MM.1S (cell line): ENCODE measurements around the gene GNAI3.

Experiments used
- DNase-seq: peaks from one replicate; pipeline ENCODE4 v3.0.0-alpha.2; 2015
- H2AFZ ChIP-seq: fragments of 300-600 bp; sonication (generic); 2 replicates; pipeline ENCODE4 v1.6.0; 2016; ENCODE audit warnings: antibody characterized with exemption, low read length
- H3F3A ChIP-seq: fragments of 300-600 bp; sonication (generic); 2 replicates; pipeline ENCODE4 v1.6.1; 2016; ENCODE audit warnings: mild to moderate bottlenecking, antibody characterized with exemption, low read length, moderate library complexity, mixed read lengths; ENCODE audit not compliant: insufficient read depth
- H3K27ac ChIP-seq: fragments of 300-600 bp; sonication (generic); 2 replicates; pipeline ENCODE4 v1.5.1; 2016; ENCODE audit warnings: mild to moderate bottlenecking, low read length
- H3K27me3 ChIP-seq: fragments of 300-600 bp; sonication (generic); replicated peaks from 2 replicates; pipeline ENCODE4 v1.6.0; 2016; ENCODE audit warnings: low read length; ENCODE audit not compliant: insufficient read depth
- H3K36me3 ChIP-seq: fragments of 300-600 bp; sonication (generic); replicated peaks from 2 replicates; pipeline ENCODE4 v1.6.1; 2016; ENCODE audit warnings: mild to moderate bottlenecking, low read length, mixed read lengths; ENCODE audit not compliant: insufficient read depth
- H3K4me1 ChIP-seq: fragments of 300-600 bp; sonication (generic); 2 replicates; pipeline ENCODE4 v1.6.1; 2016; ENCODE audit warnings: low read length, mixed read lengths
- H3K4me2 ChIP-seq: fragments of 300-600 bp; sonication (generic); 2 replicates; pipeline ENCODE4 v1.6.0; 2016; ENCODE audit warnings: low read depth, low read length
- H3K4me3 ChIP-seq: fragments of 300-600 bp; sonication (generic); 2 replicates; pipeline ENCODE4 v1.5.1; 2016; ENCODE audit warnings: low read length, mixed read lengths
- H3K79me2 ChIP-seq: fragments of 300-600 bp; sonication (generic); 2 replicates; pipeline ENCODE4 v1.6.1; 2016; ENCODE audit warnings: mixed run types, low read length, mixed read lengths
- H3K9ac ChIP-seq: fragments of 300-600 bp; sonication (generic); 2 replicates; pipeline ENCODE4 v1.6.1; 2016; ENCODE audit warnings: low read length, mixed read lengths
- H3K9me2 ChIP-seq: fragments of 300-600 bp; sonication (generic); replicated peaks from 2 replicates; pipeline ENCODE4 v1.6.1; 2016; ENCODE audit warnings: mild to moderate bottlenecking, low read length, mixed read lengths; ENCODE audit not compliant: insufficient read depth
- H3K9me3 ChIP-seq: fragments of 300-600 bp; sonication (generic); replicated peaks from 2 replicates; pipeline ENCODE4 v1.6.1; 2016; ENCODE audit warnings: mild to moderate bottlenecking, low read length, mixed read lengths; ENCODE audit not compliant: insufficient read depth
- H4K20me1 ChIP-seq: fragments of 300-600 bp; sonication (generic); 2 replicates; pipeline ENCODE4 v1.6.1; 2016; ENCODE audit warnings: mild to moderate bottlenecking, low read length, moderate library complexity, mixed read lengths; ENCODE audit not compliant: insufficient read depth
- CTCF ChIP-seq: fragments of 300-600 bp; sonication (generic); IDR thresholded peaks from 2 replicates; pipeline ENCODE4 v1.5.1; 2016; ENCODE audit warnings: antibody characterized with exemption, low read length, mixed read lengths
- EZH2 ChIP-seq: fragments of 300-600 bp; sonication (generic); optimal IDR thresholded peaks from 2 replicates; pipeline ENCODE3; 2017; ENCODE audit warnings: low read depth, mild to moderate bottlenecking, antibody characterized with exemption, low read length, mixed read lengths
- EZH2phosphoT487 ChIP-seq: fragments of 300-600 bp; sonication (generic); IDR thresholded peaks from 2 replicates; pipeline ENCODE4 v1.6.1; 2018; ENCODE audit warnings: antibody characterized with exemption, low read length

The GNAI3 gene

GRCh38 chr1:109589679-109590078, 41.3 kb downstream of the GNAI3 start:
- Histone ChIP-seq H3K9me3 (no peaks in the 10 kb centered on the region), H2AFZ (no peak overlapping the region)
- TF ChIP-seq EZH2phosphoT487 (no peak), CTCF (no peak), EZH2 (no peak)

GRCh38 chr1:109592916-109593315, 44.5 kb downstream of the GNAI3 start:
- H3K9me2 ChIP-seq = no peaks in the 10 kb centered on the region
- no peak overlapping the region for H3K27ac ChIP-seq
- H3K4me2 ChIP-seq = no peak overlapping the region
- H3K9me3 ChIP-seq = no peaks in the 10 kb centered on the region
- H2AFZ ChIP-seq = no peak overlapping the region
- no peak for TF ChIP-seq EZH2
- no peak for TF ChIP-seq EZH2phosphoT487
- TF ChIP-seq CTCF = no peak
- no peaks in the 10 kb centered on the region for H3K4me1 ChIP-seq
- no peaks in the 10 kb centered on the region for H3K36me3 ChIP-seq
- H3K4me3 ChIP-seq = no peak overlapping the region
- no peaks in the 10 kb centered on the region for H3K79me2 ChIP-seq
- no peak overlapping the region for H3K9ac ChIP-seq
- no peak for DNase-seq
- no peaks in the 10 kb centered on the region for H3K27me3 ChIP-seq
- no peaks in the 10 kb centered on the region for H3F3A ChIP-seq
- H4K20me1 ChIP-seq = no peaks in the 10 kb centered on the region

More at GRCh38 chr1:109589679-109590078, 41.3 kb downstream of the GNAI3 start:
- Histone ChIP-seq H3F3A (no peaks in the 10 kb centered on the region), H4K20me1 (no peaks in the 10 kb centered on the region), H3K9me2 (no peaks in the 10 kb centered on the region), H3K9ac (no peak overlapping the region), H3K36me3 (no peaks in the 10 kb centered on the region), H3K27ac (no peak overlapping the region), H3K4me1 (no peaks in the 10 kb centered on the region), H3K4me2 (no peak overlapping the region), H3K4me3 (no peak overlapping the region), H3K79me2 (no peaks in the 10 kb centered on the region), H3K27me3 (no peaks in the 10 kb centered on the region)
- no peak for DNase-seq

- Histone ChIP-seq H2AFZ (no peak overlapping the region), H3K79me2 (no peaks in the 10 kb centered on the region), H3K9me2 (no peaks in the 10 kb centered on the region), H3K27ac (no peak overlapping the region), H3K9ac (no peak overlapping the region), H3K9me3 (no peaks in the 10 kb centered on the region), H3F3A (no peaks in the 10 kb centered on the region), H3K4me3 (no peak overlapping the region), H3K4me2 (no peak overlapping the region), H3K27me3 (no peaks in the 10 kb centered on the region), H4K20me1 (no peaks in the 10 kb centered on the region), H3K4me1 (no peaks in the 10 kb centered on the region), H3K36me3 (no peaks in the 10 kb centered on the region)
- TF ChIP-seq EZH2phosphoT487 (no peak), EZH2 (no peak), CTCF (no peak)
- DNase-seq = no peak
Measured at GRCh38 chr1:109595531-109595930, 47.1 kb downstream of the GNAI3 start.
